K562 treated with DMSO at 1 percent for 12 hours (cell line): ENCODE results near the gene EPAS1. TPM values are rescaled to one million over a fixed set of nuclear protein-coding genes. Genes with fewer than 3 reads are reported as not detected.

Source experiments
- total RNA-seq: library from RNA; unstranded; fragments of 300-600 nt; gene quantifications from 2 replicates; pipeline ENCODE4 v1.2.3, GENCODE V29; 2022; ENCODE audit not compliant: insufficient read depth

EPAS1 gene
- 12.0 and 25.4 TPM in 2 replicates for total RNA-seq

GRCh38 chr2:46296840-46297545 is at the start of gene EPAS1:
EPAS1 (plus strand) TSS chr2:46297407; CDS start chr2:46297912, 505 bp downstream.

Other genes with a start within 250 kb of the EPAS1 start
- gene TMEM247, start 182.2 kb downstream of the EPAS1 start, total RNA-seq: 2.1 and 5.5 TPM in 2 replicates
- gene RHOQ, start 245.1 kb downstream of the EPAS1 start, total RNA-seq: 11.4 and 39.6 TPM in 2 replicates
- gene ATP6V1E2, start 245.2 kb downstream of the EPAS1 start, total RNA-seq: 12.7 and 13.8 TPM in 2 replicates